Measurements from ENCODE around the gene GUCA1A. TPM values are rescaled to one million over a fixed set of nuclear protein-coding genes. Genes with fewer than 3 reads are reported as not detected.

GUCA1A gene
- total RNA-seq, 1 donor from 2014 or later: not detected

- Mint-ChIP-seq H3K27me3 (no peaks in the 10 kb centered on the region), H3K9me3 (no peaks in the 10 kb centered on the region), H3K36me3 (ENCODE audit: low read depth) (peaks cover 6% of the 10 kb centered on the region), H3K27ac (no peak overlapping the region), H3K4me3 (no peak overlapping the region), H3K4me1 (peaks cover 2% of the 10 kb centered on the region)
- TF ChIP-seq, protein P1, sequence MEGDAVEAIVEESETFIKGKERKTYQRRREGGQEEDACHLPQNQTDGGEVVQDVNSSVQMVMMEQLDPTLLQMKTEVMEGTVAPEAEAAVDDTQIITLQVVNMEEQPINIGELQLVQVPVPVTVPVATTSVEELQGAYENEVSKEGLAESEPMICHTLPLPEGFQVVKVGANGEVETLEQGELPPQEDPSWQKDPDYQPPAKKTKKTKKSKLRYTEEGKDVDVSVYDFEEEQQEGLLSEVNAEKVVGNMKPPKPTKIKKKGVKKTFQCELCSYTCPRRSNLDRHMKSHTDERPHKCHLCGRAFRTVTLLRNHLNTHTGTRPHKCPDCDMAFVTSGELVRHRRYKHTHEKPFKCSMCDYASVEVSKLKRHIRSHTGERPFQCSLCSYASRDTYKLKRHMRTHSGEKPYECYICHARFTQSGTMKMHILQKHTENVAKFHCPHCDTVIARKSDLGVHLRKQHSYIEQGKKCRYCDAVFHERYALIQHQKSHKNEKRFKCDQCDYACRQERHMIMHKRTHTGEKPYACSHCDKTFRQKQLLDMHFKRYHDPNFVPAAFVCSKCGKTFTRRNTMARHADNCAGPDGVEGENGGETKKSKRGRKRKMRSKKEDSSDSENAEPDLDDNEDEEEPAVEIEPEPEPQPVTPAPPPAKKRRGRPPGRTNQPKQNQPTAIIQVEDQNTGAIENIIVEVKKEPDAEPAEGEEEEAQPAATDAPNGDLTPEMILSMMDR (IDR thresholded peaks at IDR 0.05): no peak
- intact Hi-C loops (cut with micrococcal nuclease): no loop called here
- ChIA-PET POLR2A (no interaction called here), CTCF (interaction anchor here (1.4 kb wide), 1 partner anchor 89 kb away, joined by 3 read pairs; no protein-coding TSS in a partner anchor)
- DNase-seq: no peak
- ATAC-seq (ENCODE audit: low read depth): no peak
These were observed 20.3 kb downstream of the GUCA1A start for GRCh38 chr6:42193491-42193894.

GRCh38 chr6:42194056-42194455 is 20.9 kb downstream of the GUCA1A start:
- peaks cover 2% of the 10 kb centered on the region for H3K4me1 Mint-ChIP-seq
- no peak for DNase-seq
- H3K27me3 Mint-ChIP-seq: no peaks in the 10 kb centered on the region
- H3K36me3 Mint-ChIP-seq (ENCODE audit: low read depth): peaks cover 6% of the 10 kb centered on the region
- intact Hi-C loops (cut with micrococcal nuclease): no loop called here
- ChIA-PET CTCF (interaction anchor here (1.4 kb wide), 1 partner anchor 89 kb away, joined by 3 read pairs; no protein-coding TSS in a partner anchor), POLR2A (no interaction called here)
- no peak overlapping the region for H3K27ac Mint-ChIP-seq
- no peak for ATAC-seq (ENCODE audit: low read depth)
- H3K4me3 Mint-ChIP-seq: no peak overlapping the region
- TF ChIP-seq, protein P1 (IDR thresholded peaks at IDR 0.05): no peak
- no peaks in the 10 kb centered on the region for H3K9me3 Mint-ChIP-seq

- DNase-seq: no peak
- intact Hi-C loops (cut with micrococcal nuclease): no loop called here
- ATAC-seq (ENCODE audit: low read depth): no peak
- Mint-ChIP-seq H3K9me3 (no peaks in the 10 kb centered on the region), H3K4me1 (peaks cover 2% of the 10 kb centered on the region), H3K27ac (no peak overlapping the region), H3K4me3 (no peak overlapping the region), H3K36me3 (ENCODE audit: low read depth) (peaks cover 12% of the 10 kb centered on the region), H3K27me3 (no peaks in the 10 kb centered on the region)
- TF ChIP-seq, protein P1 (IDR thresholded peaks at IDR 0.05): no peak
- ChIA-PET POLR2A (no interaction called here), CTCF (interaction anchor here (1.5 kb wide), 1 partner anchor 337 kb away, joined by 3 read pairs; no protein-coding TSS in a partner anchor)
These were observed 22.3 kb downstream of the GUCA1A start for GRCh38 chr6:42195415-42195814.

DNA sequence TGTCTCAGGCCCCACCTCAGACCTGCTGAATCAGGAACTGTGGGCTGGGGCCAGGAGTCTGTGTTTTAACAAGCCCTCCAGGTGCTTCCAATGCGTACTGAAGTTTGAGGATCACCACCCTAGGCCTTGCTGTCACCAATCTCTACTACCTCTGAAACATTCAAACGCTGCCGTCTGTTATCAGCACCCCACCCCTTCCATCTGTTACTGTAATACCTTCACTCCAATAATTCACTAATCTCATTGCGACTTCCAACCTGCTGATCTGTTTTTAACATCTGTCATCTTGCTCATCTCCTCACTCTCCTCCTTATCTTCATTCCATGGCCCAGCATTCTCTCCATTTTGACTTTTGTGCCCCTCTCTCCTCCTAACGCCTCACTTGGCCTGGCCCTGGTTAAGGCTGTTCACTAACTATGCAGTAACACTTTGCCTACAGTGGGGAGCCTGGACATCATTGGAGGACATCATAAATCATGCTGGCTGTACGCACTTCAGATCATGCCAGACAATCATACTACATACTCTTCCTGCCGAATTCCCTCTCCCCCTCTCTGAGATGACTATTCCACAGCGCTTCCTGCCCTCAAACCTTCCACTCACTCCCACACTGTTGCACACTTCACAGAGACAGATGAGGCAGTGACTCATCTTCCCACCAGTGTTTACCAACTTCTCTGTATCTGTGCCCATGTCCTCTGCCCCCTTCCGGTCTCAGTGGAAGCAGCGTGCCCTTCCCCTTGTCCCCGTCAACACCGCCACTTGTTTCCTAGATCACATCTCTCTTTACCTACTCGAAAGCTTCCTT is 24.6 kb downstream of the GUCA1A start:
- no peak overlapping the region for H3K27ac Mint-ChIP-seq
- DNase-seq (no peak), ATAC-seq (ENCODE audit: low read depth) (no peak)
- intact Hi-C loops (cut with micrococcal nuclease): no loop called here
- ChIA-PET POLR2A (no interaction called here), CTCF (no interaction called here)
- peaks cover 20% of the 10 kb centered on the region for H3K36me3 Mint-ChIP-seq (ENCODE audit: low read depth)
- H3K27me3 Mint-ChIP-seq: no peaks in the 10 kb centered on the region
- no peaks in the 10 kb centered on the region for H3K9me3 Mint-ChIP-seq
- no peak overlapping the region for H3K4me3 Mint-ChIP-seq
- peaks cover 2% of the 10 kb centered on the region for H3K4me1 Mint-ChIP-seq
- TF ChIP-seq, protein P1 (IDR thresholded peaks at IDR 0.05): no peak

GRCh38 chr6:42199106-42199981 is 26.2 kb downstream of the GUCA1A start:
- H3K36me3 Mint-ChIP-seq (ENCODE audit: low read depth): peaks cover 25% of the 10 kb centered on the region
- ChIA-PET CTCF (no interaction called here), POLR2A (no interaction called here)
- H3K27me3 Mint-ChIP-seq: no peaks in the 10 kb centered on the region
- H3K9me3 Mint-ChIP-seq: no peaks in the 10 kb centered on the region
- no peak overlapping the region for H3K27ac Mint-ChIP-seq
- TF ChIP-seq, protein P1 (IDR thresholded peaks at IDR 0.05): no peak
- ATAC-seq (ENCODE audit: low read depth): no peak
- intact Hi-C loops (cut with micrococcal nuclease): no loop called here
- no peak for DNase-seq
- H3K4me1 Mint-ChIP-seq: peaks cover 2% of the 10 kb centered on the region
- no peak overlapping the region for H3K4me3 Mint-ChIP-seq

All from activated B cell treated with CpG ODN at 0.5 μM for 24 hours (primary cell).